GM12891 (cell line): ENCODE measurements around the gene CYP2A7.

ENCODE experiments used
- POLR2A ChIP-seq: IDR thresholded peaks from 2 replicates; pipeline ENCODE4 v1.6.1; 2011; ENCODE audit warnings: low read depth, low read length, control low read depth
- POLR2AphosphoS5 ChIP-seq: IDR thresholded peaks from 2 replicates; pipeline ENCODE4 v1.6.1; 2011; ENCODE audit warnings: low read depth, low read length, control low read depth
- POU2F2 ChIP-seq: IDR thresholded peaks from 2 replicates; pipeline ENCODE4 v1.6.1; 2011; ENCODE audit warnings: low read depth, mild to moderate bottlenecking, control low read depth, low read length, moderate library complexity
- SPI1 ChIP-seq: IDR thresholded peaks from 2 replicates; pipeline ENCODE4 v1.6.1; 2011; ENCODE audit warnings: low read depth, low read length, control low read depth
- TAF1 ChIP-seq: IDR thresholded peaks from 2 replicates; pipeline ENCODE4 v1.6.1; 2011; ENCODE audit warnings: low read depth, low read length, control low read depth

DNA sequence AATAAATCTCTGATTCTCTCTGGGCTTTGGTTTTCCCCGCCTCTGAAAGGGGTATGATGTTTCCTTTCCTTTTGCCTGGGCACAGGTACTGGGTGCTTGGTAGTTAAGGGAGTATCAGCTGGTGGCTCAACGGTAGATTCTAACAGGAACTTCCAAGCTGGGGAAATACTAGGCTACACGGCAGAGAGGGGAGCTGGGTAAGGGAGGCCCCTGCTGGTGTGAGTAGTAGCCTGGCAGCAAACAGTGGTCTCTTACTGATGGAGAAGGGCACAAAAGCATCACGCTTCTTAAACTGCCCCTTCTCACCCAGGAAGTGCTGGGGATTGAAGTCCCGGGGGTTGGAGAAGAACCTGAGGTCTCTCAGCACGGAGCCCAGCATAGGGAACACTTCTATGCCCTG, 26.9 kb upstream of the CYP2A7 start:
- no peak for TF ChIP-seq POLR2A
- no peak for TF ChIP-seq SPI1
- no peak for TF ChIP-seq TAF1
- no peak for TF ChIP-seq POLR2AphosphoS5
- TF ChIP-seq POU2F2 = no peak
